GM12864 (cell line): ENCODE measurements around the gene MAPK13.
"Not testable (repeated sequence)": the region's sequence is repeated elsewhere in the genome, so short reads cannot be mapped to it uniquely, and the experiment has no call there.

Source experiments
- DNase-seq: peaks from one replicate; pipeline ENCODE4 v3.0.0-alpha.2; 2011; ENCODE audit warnings: low read depth
- H3K4me3 ChIP-seq: 2 replicates; pipeline ENCODE4 v1.5.1; 2011; ENCODE audit warnings: mild to moderate bottlenecking, low read depth, low read length, control low read depth
- TF ChIP-seq, protein P1 (sequence below): IDR thresholded peaks from 2 replicates; pipeline ENCODE4 v1.5.1; 2011; ENCODE audit warnings: low read depth, mild to moderate bottlenecking, moderate library complexity, low read length, control low read depth, inconsistent platforms; ENCODE audit errors: missing control alignments

MAPK13 gene

DNA sequence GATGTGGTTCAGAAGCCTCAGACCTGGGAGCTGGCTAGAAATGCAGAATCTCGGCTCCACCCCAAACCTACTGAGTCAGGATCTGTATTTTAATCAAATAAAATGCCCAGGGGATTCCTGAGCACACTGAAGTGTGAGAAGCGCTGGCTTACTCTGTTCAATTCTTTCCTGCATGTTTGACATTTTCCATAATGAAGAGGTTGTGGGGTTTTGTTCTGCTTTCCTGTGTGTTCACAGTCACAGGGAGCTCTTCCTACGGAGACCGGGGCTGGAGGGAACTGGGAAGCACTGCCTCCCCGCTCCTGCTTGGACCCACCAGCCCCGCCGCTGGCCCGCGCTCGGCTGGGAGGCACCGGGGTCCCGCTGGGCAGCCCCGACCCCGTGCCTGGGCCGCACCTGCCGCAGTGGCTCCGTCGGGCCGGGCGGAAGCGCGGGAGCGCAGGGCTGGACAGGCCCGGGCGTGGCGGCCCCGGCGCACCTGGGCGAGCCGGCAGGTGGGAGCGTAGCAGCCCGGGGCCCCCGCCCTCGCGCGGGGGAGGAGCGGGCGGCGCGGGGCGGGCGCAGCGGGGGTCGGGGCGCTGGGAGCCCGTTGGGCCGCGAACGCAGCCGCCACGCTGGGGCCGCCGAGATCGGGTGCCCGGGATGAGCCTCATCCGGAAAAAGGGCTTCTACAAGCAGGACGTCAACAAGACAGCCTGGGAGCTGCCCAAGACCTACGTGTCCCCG lies at the start of gene MAPK13:
Gene MAPK13 (plus strand): TSS at position 573 of the 726 bp plus-strand sequence. CDS start 70 bp downstream, at position 643.
- TF ChIP-seq, protein P1, sequence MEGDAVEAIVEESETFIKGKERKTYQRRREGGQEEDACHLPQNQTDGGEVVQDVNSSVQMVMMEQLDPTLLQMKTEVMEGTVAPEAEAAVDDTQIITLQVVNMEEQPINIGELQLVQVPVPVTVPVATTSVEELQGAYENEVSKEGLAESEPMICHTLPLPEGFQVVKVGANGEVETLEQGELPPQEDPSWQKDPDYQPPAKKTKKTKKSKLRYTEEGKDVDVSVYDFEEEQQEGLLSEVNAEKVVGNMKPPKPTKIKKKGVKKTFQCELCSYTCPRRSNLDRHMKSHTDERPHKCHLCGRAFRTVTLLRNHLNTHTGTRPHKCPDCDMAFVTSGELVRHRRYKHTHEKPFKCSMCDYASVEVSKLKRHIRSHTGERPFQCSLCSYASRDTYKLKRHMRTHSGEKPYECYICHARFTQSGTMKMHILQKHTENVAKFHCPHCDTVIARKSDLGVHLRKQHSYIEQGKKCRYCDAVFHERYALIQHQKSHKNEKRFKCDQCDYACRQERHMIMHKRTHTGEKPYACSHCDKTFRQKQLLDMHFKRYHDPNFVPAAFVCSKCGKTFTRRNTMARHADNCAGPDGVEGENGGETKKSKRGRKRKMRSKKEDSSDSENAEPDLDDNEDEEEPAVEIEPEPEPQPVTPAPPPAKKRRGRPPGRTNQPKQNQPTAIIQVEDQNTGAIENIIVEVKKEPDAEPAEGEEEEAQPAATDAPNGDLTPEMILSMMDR, result no peak
- peak within 1 kb of the TSS; percentile 43 for H3K4me3 ChIP-seq
- DNase-seq, result no peak

DNA sequence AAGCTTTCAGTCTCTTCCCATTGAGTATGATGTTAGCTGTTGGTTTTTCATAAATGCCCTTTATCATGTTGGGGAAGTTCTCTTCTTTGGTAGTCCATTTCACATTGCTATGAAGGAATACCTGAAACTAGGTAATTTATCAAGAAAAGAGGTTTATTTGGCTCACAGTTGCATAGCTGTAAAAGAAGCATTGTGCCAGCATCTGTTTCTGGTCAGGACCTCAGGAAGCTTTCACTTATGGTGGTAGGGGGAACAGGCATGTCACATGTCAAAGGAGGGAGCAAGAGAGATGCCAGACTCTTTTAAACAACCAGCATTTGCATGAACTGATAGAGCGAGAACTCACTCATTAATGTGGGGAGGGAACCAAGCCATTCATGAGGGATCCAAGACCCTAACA lies 48.0 kb upstream of the MAPK13 start:
- TF ChIP-seq, protein P1, result no peak
- no peak overlapping the region for H3K4me3 ChIP-seq

DNA sequence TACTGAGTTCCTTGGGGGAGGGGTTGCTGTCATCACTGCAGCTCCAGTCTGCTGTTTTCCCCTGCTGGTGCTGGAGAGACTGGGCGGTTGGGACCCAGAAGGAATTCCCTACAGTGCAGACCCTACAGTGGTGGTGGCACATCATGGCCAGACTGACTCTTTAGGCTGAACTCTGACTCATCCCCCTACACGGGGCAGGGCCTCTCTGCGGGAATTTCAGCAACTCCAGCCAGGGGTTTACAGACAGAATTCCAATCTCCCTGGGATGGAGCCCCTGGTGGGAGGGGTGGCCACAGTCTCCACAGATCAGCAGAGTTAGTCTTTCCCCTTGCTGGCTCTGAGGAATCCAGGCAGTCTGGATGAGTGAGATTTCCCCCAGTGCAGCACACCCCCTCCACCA lies 46.9 kb upstream of the MAPK13 start:
- TF ChIP-seq, protein P1, result no peak

More for the DNA sequence above, 48.0 kb upstream of the MAPK13 start:
- DNase-seq, result no peak

DNA sequence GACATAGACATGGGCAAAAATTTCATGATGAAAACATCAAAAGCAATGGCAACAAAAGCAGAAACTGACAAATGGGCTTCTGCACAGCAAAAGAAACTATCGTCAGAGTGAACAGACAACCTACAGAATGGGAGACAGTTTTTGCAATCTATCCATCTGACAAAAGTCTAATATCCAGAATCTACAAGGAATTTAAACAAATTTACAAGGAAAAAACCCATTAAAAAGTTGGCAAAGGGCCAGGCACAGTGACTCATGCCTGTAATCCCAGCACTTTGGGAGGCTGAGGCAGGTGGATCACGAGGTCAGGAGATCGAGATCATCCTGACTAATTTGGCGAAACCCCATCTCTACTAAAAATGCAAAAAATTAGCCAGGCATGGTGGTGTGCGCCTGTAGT lies 42.1 kb upstream of the MAPK13 start:
- not testable (repeated sequence) for DNase-seq

More for the DNA sequence above, 46.9 kb upstream of the MAPK13 start:
- DNase-seq, result no peak
- H3K4me3 ChIP-seq, result no peak overlapping the region

DNA sequence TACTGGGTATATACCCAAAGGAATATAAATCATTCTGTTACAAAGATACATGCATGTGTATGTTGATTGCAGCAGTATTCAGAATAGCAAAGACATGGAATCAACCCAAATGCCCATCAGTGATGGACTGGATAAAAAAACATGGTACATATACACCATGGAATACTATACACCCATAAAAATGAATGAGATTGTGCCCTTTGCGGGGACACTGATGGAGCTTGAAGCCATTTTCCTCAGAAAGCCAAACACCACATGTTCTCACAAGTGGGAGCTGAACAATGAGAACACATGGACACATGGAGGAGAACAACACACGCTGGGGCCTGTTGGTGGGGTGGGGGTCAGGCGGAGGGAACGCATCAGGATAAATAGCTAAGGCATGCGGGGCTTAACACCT lies 41.3 kb upstream of the MAPK13 start:
- TF ChIP-seq, protein P1, result no peak
- no peak for DNase-seq

More for the DNA sequence above, 42.1 kb upstream of the MAPK13 start:
- H3K4me3 ChIP-seq, result not testable (repeated sequence)

DNA sequence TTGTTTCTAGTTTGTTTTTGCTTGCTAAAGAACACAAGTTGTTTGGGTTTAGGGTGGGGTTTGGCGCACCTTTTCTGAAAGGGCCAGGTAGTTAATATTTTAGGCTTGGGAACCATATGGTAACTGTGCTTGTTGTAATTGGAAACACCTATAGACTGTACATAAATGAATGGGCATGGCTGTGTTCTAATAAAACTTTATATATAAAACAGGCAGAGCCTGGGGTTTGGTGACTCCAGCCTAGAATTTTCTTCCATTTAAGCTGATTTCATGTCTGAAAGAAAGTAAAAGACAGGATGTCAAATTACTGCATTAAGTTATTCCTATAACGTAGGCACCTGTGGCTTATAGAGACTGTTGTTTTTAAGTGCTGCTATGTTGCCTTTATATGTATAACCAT lies 36.1 kb upstream of the MAPK13 start:
- H3K4me3 ChIP-seq, result no peak overlapping the region
- no peak for DNase-seq
- TF ChIP-seq, protein P1, result no peak

More for the DNA sequence above, 41.3 kb upstream of the MAPK13 start:
- no peak overlapping the region for H3K4me3 ChIP-seq

DNA sequence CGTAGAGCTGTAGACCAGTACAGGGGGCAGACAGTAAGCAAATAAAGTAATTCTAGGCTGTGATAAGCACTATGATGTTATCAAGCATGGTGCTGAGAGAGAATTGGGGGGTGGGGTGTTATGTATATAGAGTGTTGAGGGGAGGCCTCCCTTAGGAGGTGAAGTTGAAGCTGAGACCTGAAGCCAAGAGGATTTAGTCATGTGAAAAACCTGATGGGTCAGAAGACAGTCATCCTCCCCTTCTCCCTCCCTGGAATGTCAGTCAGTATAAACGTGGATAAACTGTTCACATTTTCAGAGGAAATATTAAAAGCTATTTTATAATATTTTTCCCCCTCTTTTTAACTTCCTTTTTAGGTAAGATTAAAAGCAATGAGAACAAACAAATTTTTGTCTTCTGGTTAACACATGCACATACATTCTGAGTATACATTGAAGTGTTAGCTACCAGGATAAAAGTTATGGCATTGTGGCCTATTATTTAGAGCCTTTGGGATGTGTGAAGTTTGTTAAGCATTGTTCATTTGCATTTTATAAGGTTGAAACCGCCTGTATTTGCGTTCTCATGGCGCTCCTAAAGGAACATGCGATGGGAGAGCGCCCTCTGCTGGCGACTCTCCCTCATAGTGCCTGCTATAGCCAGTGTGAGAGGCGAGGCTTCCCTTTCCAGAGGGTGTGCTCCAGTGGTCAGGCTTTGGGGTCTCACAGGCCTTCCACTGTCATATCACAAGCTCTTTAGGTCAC lies 35.4 kb upstream of the MAPK13 start:
- DNase-seq, result peak; percentile 36
- TF ChIP-seq, protein P1, result peak; percentile 96
- no peak overlapping the region for H3K4me3 ChIP-seq
